ENCODE results near the gene UBE3C. TPM values are rescaled to one million over a fixed set of nuclear protein-coding genes. Genes with fewer than 3 reads are reported as not detected.
"Not testable (repeated sequence)": the region's sequence is repeated elsewhere in the genome, so short reads cannot be mapped to it uniquely, and the experiment has no call there.

The UBE3C gene
- total and polyA plus RNA-seq, 7 experiments from 2014 or later = 21.3 to 64.6 (median 53.9) TPM

- CTCF ChIA-PET = no interaction called here
- Histone ChIP-seq H3K27me3 (ENCODE audit: control insufficient read depth in 2 of 2, insufficient read depth in 2 of 2, low read length in 2 of 2) (no peaks in the 10 kb centered on the region), H3K9me3 (ENCODE audit: control insufficient read depth in 2 of 3, low read length in 3 of 3) (no peaks in the 10 kb centered on the region), H3K4me1 (ENCODE audit: control insufficient read depth in 2 of 2, insufficient read depth in 2 of 2, low read length in 2 of 2) (no peaks in the 10 kb centered on the region), H3K36me3 (ENCODE audit: control insufficient read depth in 2 of 3, insufficient read depth in 3 of 3, low read length in 3 of 3) (no peaks in the 10 kb centered on the region), H3K4me3 (ENCODE audit: low read length) (no peak overlapping the region), H3K27ac (ENCODE audit: low read depth, low read length) (no peak overlapping the region)
- Mint-ChIP-seq H3K4me3 (no peak overlapping the region), H3K4me1 (no peaks in the 10 kb centered on the region), H3K36me3 (no peaks in the 10 kb centered on the region), H3K9me3 (no peaks in the 10 kb centered on the region), H3K27ac (no peak overlapping the region), H3K27me3 (peaks cover 12 to 20% (median 14%) of the 10 kb centered on the region in 5 donors)
- intact Hi-C loops (cut with micrococcal nuclease) = no loop called here
- POLR2A ChIA-PET = no interaction called here
- DNase-seq (no peak), ATAC-seq (no peak)
Measured at GRCh38 chr7:157129200-157129599, 9.5 kb upstream of the UBE3C start.

- H3K9me3 Mint-ChIP-seq = no peaks in the 10 kb centered on the region
- intact Hi-C loops (cut with micrococcal nuclease) = no loop called here
- Histone ChIP-seq H3K4me3 (ENCODE audit: low read length) (no peak overlapping the region), H3K4me1 (ENCODE audit: control insufficient read depth in 2 of 2, insufficient read depth in 2 of 2, low read length in 2 of 2) (no peaks in the 10 kb centered on the region), H3K36me3 (ENCODE audit: control insufficient read depth in 2 of 3, insufficient read depth in 3 of 3, low read length in 3 of 3) (no peaks in the 10 kb centered on the region), H3K9me3 (ENCODE audit: control insufficient read depth in 2 of 3, low read length in 3 of 3) (no peaks in the 10 kb centered on the region), H3K27me3 (ENCODE audit: control insufficient read depth in 2 of 2, insufficient read depth in 2 of 2, low read length in 2 of 2) (no peaks in the 10 kb centered on the region), H3K27ac (ENCODE audit: low read depth, low read length) (no peak overlapping the region)
- H3K36me3 Mint-ChIP-seq = no peaks in the 10 kb centered on the region
- POLR2A ChIA-PET = interaction anchor here (1.2 kb wide), 1 partner anchor 12 kb away, joined by 3 read pairs; no protein-coding TSS in a partner anchor
- peaks cover 12 to 20% (median 14%) of the 10 kb centered on the region in 5 donors for H3K27me3 Mint-ChIP-seq
- H3K27ac Mint-ChIP-seq = peak overlapping the region in 1 of 9 donors; percentile 67
- H3K4me1 Mint-ChIP-seq = no peaks in the 10 kb centered on the region
- CTCF ChIA-PET = no interaction called here
- H3K4me3 Mint-ChIP-seq = no peak overlapping the region
- DNase-seq (no peak), ATAC-seq (no peak)
Measured at GRCh38 chr7:157129907-157130460, 8.7 kb upstream of the UBE3C start.

- H3K36me3 ChIP-seq (ENCODE audit: control insufficient read depth in 2 of 3, insufficient read depth in 3 of 3, low read length in 3 of 3); H3K4me1 ChIP-seq (ENCODE audit: control insufficient read depth in 2 of 2, insufficient read depth in 2 of 2, low read length in 2 of 2); H3K9me3 ChIP-seq (ENCODE audit: control insufficient read depth in 2 of 3, low read length in 3 of 3); DNase-seq; H3K4me1 Mint-ChIP-seq; ATAC-seq; H3K4me3 Mint-ChIP-seq; H3K27ac ChIP-seq (ENCODE audit: low read depth, low read length); H3K4me3 ChIP-seq (ENCODE audit: low read length); intact Hi-C loops (cut with micrococcal nuclease); CTCF ChIA-PET; H3K27ac Mint-ChIP-seq; H3K27me3 ChIP-seq (ENCODE audit: control insufficient read depth in 2 of 2, insufficient read depth in 2 of 2, low read length in 2 of 2); H3K9me3 Mint-ChIP-seq; H3K36me3 Mint-ChIP-seq: not testable (repeated sequence)
- peaks cover 12 to 20% (median 14%) of the 10 kb centered on the region in 5 donors for H3K27me3 Mint-ChIP-seq
- POLR2A ChIA-PET = interaction anchor here (1.2 kb wide), 1 partner anchor 11 kb away, joined by 3 read pairs; no protein-coding TSS in a partner anchor
Measured at GRCh38 chr7:157130849-157131248, 7.9 kb upstream of the UBE3C start.

- no peaks in the 10 kb centered on the region for H3K36me3 ChIP-seq (ENCODE audit: control insufficient read depth in 2 of 3, insufficient read depth in 3 of 3, low read length in 3 of 3)
- no peak overlapping the region for H3K27ac Mint-ChIP-seq
- POLR2A ChIA-PET = no interaction called here
Measured at GRCh38 chr7:157132796-157133195, 5.9 kb upstream of the UBE3C start.

GRCh38 chr7:157133304-157133703, 5.4 kb upstream of the UBE3C start:
- Histone ChIP-seq H3K27me3 (ENCODE audit: control insufficient read depth in 2 of 2, insufficient read depth in 2 of 2, low read length in 2 of 2) (no peaks in the 10 kb centered on the region), H3K4me3 (ENCODE audit: low read length) (no peak overlapping the region), H3K9me3 (ENCODE audit: control insufficient read depth in 2 of 3, low read length in 3 of 3) (no peaks in the 10 kb centered on the region), H3K27ac (ENCODE audit: low read depth, low read length) (no peak overlapping the region), H3K4me1 (ENCODE audit: control insufficient read depth in 2 of 2, insufficient read depth in 2 of 2, low read length in 2 of 2) (peaks cover 6 to 8% of the 10 kb centered on the region in 2 donors), H3K36me3 (ENCODE audit: control insufficient read depth in 2 of 3, insufficient read depth in 3 of 3, low read length in 3 of 3) (no peaks in the 10 kb centered on the region)
- Mint-ChIP-seq H3K4me3 (no peak overlapping the region), H3K27me3 (peaks cover 12 to 16% (median 14%) of the 10 kb centered on the region in 5 donors), H3K4me1 (peaks cover 0 to 10% (median 4%) of the 10 kb centered on the region in 7 donors), H3K9me3 (peaks cover 0 to 2% (median 0%) of the 10 kb centered on the region in 11 donors), H3K36me3 (peaks cover 0 to 3% (median 0%) of the 10 kb centered on the region in 5 donors), H3K27ac (no peak overlapping the region)
- intact Hi-C loops (cut with micrococcal nuclease) = no loop called here
- DNase-seq = no peak
- POLR2A ChIA-PET = interaction anchor here (0.6 kb wide), 1 partner anchor 403 kb away, joined by 3 read pairs; no protein-coding TSS in a partner anchor
- CTCF ChIA-PET = interaction anchor here (0.6 kb wide), 1 partner anchor 261 kb away, joined by 3 read pairs; no protein-coding TSS in a partner anchor
- ATAC-seq = no peak

More at GRCh38 chr7:157132796-157133195, 5.9 kb upstream of the UBE3C start:
- no peak overlapping the region for H3K4me3 Mint-ChIP-seq
- H3K9me3 Mint-ChIP-seq = peaks cover 0 to 2% (median 0%) of the 10 kb centered on the region in 11 donors
- CTCF ChIA-PET = interaction anchor here (0.6 kb wide), 1 partner anchor 260 kb away, joined by 3 read pairs; no protein-coding TSS in a partner anchor
- Histone ChIP-seq H3K27me3 (ENCODE audit: control insufficient read depth in 2 of 2, insufficient read depth in 2 of 2, low read length in 2 of 2) (no peaks in the 10 kb centered on the region), H3K9me3 (ENCODE audit: control insufficient read depth in 2 of 3, low read length in 3 of 3) (no peaks in the 10 kb centered on the region), H3K4me1 (ENCODE audit: control insufficient read depth in 2 of 2, insufficient read depth in 2 of 2, low read length in 2 of 2) (peaks cover 2 to 3% of the 10 kb centered on the region in 2 donors), H3K27ac (ENCODE audit: low read depth, low read length) (no peak overlapping the region), H3K4me3 (ENCODE audit: low read length) (no peak overlapping the region)
- DNase-seq (no peak), ATAC-seq (no peak)
- peaks cover 12 to 16% (median 14%) of the 10 kb centered on the region in 5 donors for H3K27me3 Mint-ChIP-seq
- intact Hi-C loops (cut with micrococcal nuclease) = no loop called here
- peaks cover 0 to 6% (median 4%) of the 10 kb centered on the region in 7 donors for H3K4me1 Mint-ChIP-seq
- H3K36me3 Mint-ChIP-seq = peaks cover 0 to 3% (median 0%) of the 10 kb centered on the region in 5 donors

- H3K4me3 ChIP-seq (ENCODE audit: low read length) = no peak overlapping the region
- H3K9me3 ChIP-seq (ENCODE audit: control insufficient read depth in 2 of 3, low read length in 3 of 3) = no peaks in the 10 kb centered on the region
- Mint-ChIP-seq H3K4me3 (peak overlapping the region in 6 of 10 donors; percentile 17 to 62 (median 49)), H3K36me3 (peaks cover 0 to 11% (median 9%) of the 10 kb centered on the region in 5 donors), H3K9me3 (peaks cover 0 to 2% (median 0%) of the 10 kb centered on the region in 11 donors), H3K4me1 (peaks cover 10 to 26% (median 23%) of the 10 kb centered on the region in 7 donors), H3K27me3 (peaks cover 0 to 5% (median 0%) of the 10 kb centered on the region in 5 donors), H3K27ac (peak overlapping the region in 6 of 9 donors; percentile 11 to 76 (median 70))
- no peaks in the 10 kb centered on the region for H3K36me3 ChIP-seq (ENCODE audit: control insufficient read depth in 2 of 3, insufficient read depth in 3 of 3, low read length in 3 of 3)
- peaks cover 26% of the 10 kb centered on the region in 2 donors for H3K4me1 ChIP-seq (ENCODE audit: control insufficient read depth in 2 of 2, insufficient read depth in 2 of 2, low read length in 2 of 2)
- H3K27ac ChIP-seq (ENCODE audit: low read depth, low read length) = no peak overlapping the region
- intact Hi-C loops (cut with micrococcal nuclease) = loop anchor here (5.0 kb wide), 2 partner anchors 229 to 1494 kb away; partner anchors contain the start of gene RBM33 (in 2 of the 2)
- CTCF ChIA-PET = no interaction called here
- peak in 1 of 9 donors; percentile 2 for DNase-seq
- no peaks in the 10 kb centered on the region for H3K27me3 ChIP-seq (ENCODE audit: control insufficient read depth in 2 of 2, insufficient read depth in 2 of 2, low read length in 2 of 2)
- no peak for ATAC-seq
- POLR2A ChIA-PET = interaction anchor here (1.0 kb wide), 1 partner anchor 243 kb away, joined by 3 read pairs; the partner anchor contains the start of gene LMBR1
Measured at GRCh38 chr7:157136372-157136771, 2.4 kb upstream of the UBE3C start.
